Parathyroid adenoma (tissue), 2 donors: ENCODE data around the gene SLC27A4.

Experiments
- H2AFZ ChIP-seq: fragments of 300-600 bp; sonication (generic); one replicate; pipeline ENCODE4 v1.7.0; 2017; ENCODE audit warnings: antibody characterized with exemption, mild to moderate bottlenecking
- H3K27ac ChIP-seq: fragments of 300-600 bp; sonication (generic); one replicate; pipeline ENCODE4 v1.7.0; 2017
- H3K27me3 ChIP-seq: fragments of 300-600 bp; sonication (generic); one replicate; pipeline ENCODE4 v1.7.0; 2017; ENCODE audit warnings: low read length; ENCODE audit not compliant: control insufficient read depth, insufficient read depth
- H3K36me3 ChIP-seq: fragments of 300-600 bp; sonication (generic); one replicate; pipeline ENCODE4 v1.7.0; 2017; ENCODE audit warnings: low read length; ENCODE audit not compliant: control insufficient read depth, insufficient read depth
- H3K4me1 ChIP-seq: fragments of 300-600 bp; sonication (generic); one replicate; pipeline ENCODE4 v1.7.0; 2017; ENCODE audit warnings: control low read depth
- H3K4me2 ChIP-seq: fragments of 300-600 bp; sonication (generic); one replicate; pipeline ENCODE4 v1.7.0; 2017; ENCODE audit warnings: low read length
- H3K4me3 ChIP-seq: fragments of 300-600 bp; sonication (generic); one replicate; pipeline ENCODE4 v1.7.0; 2017; ENCODE audit warnings: low read depth, low read length
- H3K79me2 ChIP-seq: fragments of 300-600 bp; sonication (generic); one replicate; pipeline ENCODE4 v1.7.0; 2017; ENCODE audit warnings: control low read depth
- H3K9ac ChIP-seq: fragments of 300-600 bp; sonication (generic); one replicate; pipeline ENCODE4 v1.7.0; 2017; ENCODE audit warnings: mild to moderate bottlenecking
- H3K9me3 ChIP-seq: fragments of 300-600 bp; sonication (generic); one replicate; pipeline ENCODE4 v1.7.0; 2017; ENCODE audit warnings: low read length; ENCODE audit not compliant: control insufficient read depth
- TF ChIP-seq, protein P1 (sequence below): fragments of 300-600 bp; sonication (generic); IDR thresholded peaks from one replicate; pipeline ENCODE4 v1.7.0; 2017; ENCODE audit warnings: antibody characterized with exemption, mild to moderate bottlenecking
- donor health status: primary hyperparathyroidism.

SLC27A4 gene

DNA sequence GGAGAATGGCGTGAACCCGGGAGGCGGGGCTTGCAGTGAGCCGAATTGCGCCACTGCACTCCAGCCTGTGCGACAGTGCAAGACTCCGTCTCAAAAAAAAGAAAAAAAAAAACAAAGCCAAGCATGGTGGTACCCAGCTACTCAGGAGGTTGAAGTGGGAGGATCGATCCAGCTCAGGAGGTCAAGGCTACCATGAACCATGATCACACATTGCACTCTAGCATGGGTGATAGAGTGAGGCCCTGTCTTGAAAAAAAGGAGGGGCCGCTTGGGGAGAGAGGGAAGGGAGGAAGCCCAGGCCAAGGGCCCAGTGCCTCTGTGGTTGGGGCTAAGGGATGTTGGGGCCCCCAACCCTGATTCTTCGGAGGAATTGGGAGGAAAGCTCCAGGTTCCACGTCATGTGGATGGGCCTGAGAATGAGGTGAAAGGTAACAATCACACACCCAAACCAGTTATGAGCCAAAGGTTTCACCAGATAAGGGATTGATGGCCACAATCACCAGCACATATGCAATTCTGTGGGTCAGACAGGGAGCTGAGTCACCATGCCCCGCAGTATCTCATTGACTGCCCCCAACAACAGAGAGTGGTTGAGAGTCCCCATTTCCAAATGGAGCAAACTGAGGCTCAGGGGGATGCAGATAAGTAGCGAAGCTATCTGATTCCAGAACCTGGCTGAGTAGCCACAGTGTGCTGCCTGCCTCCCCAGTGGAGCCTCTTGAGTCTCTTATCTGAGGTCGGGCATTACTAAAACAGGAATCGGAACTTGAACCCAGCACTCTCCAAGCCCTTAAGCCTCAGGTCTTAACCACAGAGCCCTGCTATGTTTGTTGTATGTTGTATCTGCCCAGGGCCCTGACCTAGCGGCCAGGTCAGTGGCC lies 43.7 kb upstream of the SLC27A4 start:
- Histone ChIP-seq H3K4me3 (no peak overlapping the region), H2AFZ (no peak overlapping the region), H3K4me2 (no peak overlapping the region), H3K4me1 (no peaks in the 10 kb centered on the region), H3K27ac (no peak overlapping the region), H3K79me2 (no peaks in the 10 kb centered on the region), H3K36me3 (no peaks in the 10 kb centered on the region), H3K27me3 (no peaks in the 10 kb centered on the region), H3K9ac (no peak overlapping the region), H3K9me3 (no peaks in the 10 kb centered on the region)
- TF ChIP-seq, protein P1, sequence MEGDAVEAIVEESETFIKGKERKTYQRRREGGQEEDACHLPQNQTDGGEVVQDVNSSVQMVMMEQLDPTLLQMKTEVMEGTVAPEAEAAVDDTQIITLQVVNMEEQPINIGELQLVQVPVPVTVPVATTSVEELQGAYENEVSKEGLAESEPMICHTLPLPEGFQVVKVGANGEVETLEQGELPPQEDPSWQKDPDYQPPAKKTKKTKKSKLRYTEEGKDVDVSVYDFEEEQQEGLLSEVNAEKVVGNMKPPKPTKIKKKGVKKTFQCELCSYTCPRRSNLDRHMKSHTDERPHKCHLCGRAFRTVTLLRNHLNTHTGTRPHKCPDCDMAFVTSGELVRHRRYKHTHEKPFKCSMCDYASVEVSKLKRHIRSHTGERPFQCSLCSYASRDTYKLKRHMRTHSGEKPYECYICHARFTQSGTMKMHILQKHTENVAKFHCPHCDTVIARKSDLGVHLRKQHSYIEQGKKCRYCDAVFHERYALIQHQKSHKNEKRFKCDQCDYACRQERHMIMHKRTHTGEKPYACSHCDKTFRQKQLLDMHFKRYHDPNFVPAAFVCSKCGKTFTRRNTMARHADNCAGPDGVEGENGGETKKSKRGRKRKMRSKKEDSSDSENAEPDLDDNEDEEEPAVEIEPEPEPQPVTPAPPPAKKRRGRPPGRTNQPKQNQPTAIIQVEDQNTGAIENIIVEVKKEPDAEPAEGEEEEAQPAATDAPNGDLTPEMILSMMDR: no peak

DNA sequence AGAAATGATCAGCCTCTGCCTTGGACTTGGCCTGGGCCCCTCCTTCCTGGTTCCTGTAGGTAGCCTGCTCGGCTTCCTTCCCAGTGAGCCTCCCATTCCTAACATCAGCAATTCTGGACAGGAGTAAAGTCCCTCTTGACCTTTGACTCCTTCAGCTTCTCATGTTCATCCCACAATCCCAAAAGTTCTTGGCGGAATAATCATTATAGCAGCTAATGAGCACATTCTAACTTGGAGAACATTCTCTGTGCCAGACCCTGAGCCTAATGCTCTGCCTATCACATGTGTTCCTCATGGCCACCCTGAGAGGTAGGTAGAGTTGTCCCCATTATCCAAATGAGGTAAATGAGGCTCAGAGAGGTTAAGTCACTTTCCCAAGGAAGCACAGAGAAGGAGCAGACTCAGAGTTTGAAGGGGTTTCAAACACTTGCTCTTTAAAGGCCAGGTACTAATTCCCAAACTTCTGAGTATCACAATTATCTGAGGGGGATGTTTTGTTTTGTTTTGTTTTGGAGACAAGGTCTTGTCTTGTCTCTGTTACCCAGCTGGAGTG lies 43.0 kb upstream of the SLC27A4 start:
- TF ChIP-seq, protein P1: no peak
- H2AFZ ChIP-seq: no peak overlapping the region
- H3K27ac ChIP-seq: no peak overlapping the region

GRCh38 chr9:128298535-128299482 lies 41.5 kb upstream of the SLC27A4 start:
- Histone ChIP-seq H3K4me1 (no peaks in the 10 kb centered on the region), H3K9me3 (no peaks in the 10 kb centered on the region), H3K79me2 (no peaks in the 10 kb centered on the region), H3K4me2 (no peak overlapping the region), H3K4me3 (no peak overlapping the region), H3K36me3 (no peaks in the 10 kb centered on the region), H3K27ac (no peak overlapping the region), H3K27me3 (no peaks in the 10 kb centered on the region), H3K9ac (no peak overlapping the region), H2AFZ (no peak overlapping the region)
- TF ChIP-seq, protein P1: no peak

More for the DNA sequence above, 43.0 kb upstream of the SLC27A4 start:
- H3K36me3 ChIP-seq: no peaks in the 10 kb centered on the region
- no peak overlapping the region for H3K4me2 ChIP-seq
- H3K79me2 ChIP-seq: no peaks in the 10 kb centered on the region
- no peaks in the 10 kb centered on the region for H3K9me3 ChIP-seq
- no peaks in the 10 kb centered on the region for H3K27me3 ChIP-seq
- H3K4me1 ChIP-seq: no peaks in the 10 kb centered on the region
- no peak overlapping the region for H3K9ac ChIP-seq
- H3K4me3 ChIP-seq: no peak overlapping the region

DNA sequence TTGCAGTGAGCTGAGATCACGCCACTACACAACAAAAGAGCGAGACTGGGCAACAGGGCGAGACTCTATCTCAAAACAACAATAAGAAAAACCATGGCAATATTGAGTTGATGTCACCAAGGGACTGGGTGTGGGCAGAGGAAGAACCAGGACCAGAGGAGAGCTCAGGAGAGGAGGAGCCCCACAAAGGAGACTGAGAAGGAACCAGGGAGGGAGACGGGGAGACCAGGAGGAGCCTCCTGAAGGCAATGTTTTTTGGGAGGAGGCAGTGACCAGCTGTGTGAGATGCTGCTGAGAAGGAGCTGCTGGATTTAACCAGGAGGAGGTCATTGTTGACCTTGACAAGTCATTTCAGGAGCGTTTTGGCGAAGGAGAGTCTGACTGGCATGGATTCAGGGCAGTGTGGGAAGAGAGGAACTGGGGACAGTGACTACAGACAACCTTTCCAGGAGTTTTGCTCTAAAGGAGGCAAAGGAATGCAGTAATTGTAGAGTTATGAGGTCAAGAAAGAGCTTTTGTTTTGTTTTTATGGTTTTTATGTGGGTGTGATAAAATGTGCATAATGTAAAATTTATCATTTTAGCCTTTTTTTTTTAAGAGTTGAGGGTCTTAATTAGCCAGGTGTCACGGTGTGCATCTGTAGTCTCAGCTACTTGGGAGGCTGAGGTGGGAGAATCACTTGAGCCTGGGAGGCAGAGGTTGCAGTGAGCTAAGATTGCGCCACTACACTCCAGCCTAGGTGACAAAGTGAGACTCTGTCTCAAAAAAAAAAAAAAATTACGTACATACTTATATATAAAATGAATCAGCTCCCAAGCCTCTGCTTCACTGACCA lies 36.0 kb upstream of the SLC27A4 start:
- H3K9ac ChIP-seq: no peak overlapping the region
- no peaks in the 10 kb centered on the region for H3K27me3 ChIP-seq
- H3K79me2 ChIP-seq: no peaks in the 10 kb centered on the region
- no peaks in the 10 kb centered on the region for H3K4me1 ChIP-seq
- no peak overlapping the region for H3K4me3 ChIP-seq
- H3K27ac ChIP-seq: no peak overlapping the region
- H3K36me3 ChIP-seq: no peaks in the 10 kb centered on the region
- H3K4me2 ChIP-seq: no peak overlapping the region
- TF ChIP-seq, protein P1: no peak
- no peak overlapping the region for H2AFZ ChIP-seq
- no peaks in the 10 kb centered on the region for H3K9me3 ChIP-seq
